RCC 7860 (cell line): ENCODE measurements around the gene ATG9B.

Experiments used
- DNase-seq: peaks from one replicate; pipeline ENCODE4 v3.0.0-alpha.2; 2015; ENCODE audit warnings: low spot score
- FAIRE-seq: peaks from 2 replicates; lab custom pipeline; 2012; peaks lifted over from hg19 to GRCh38; lab: Jason Lieb, UNC

The ATG9B gene, protein sequence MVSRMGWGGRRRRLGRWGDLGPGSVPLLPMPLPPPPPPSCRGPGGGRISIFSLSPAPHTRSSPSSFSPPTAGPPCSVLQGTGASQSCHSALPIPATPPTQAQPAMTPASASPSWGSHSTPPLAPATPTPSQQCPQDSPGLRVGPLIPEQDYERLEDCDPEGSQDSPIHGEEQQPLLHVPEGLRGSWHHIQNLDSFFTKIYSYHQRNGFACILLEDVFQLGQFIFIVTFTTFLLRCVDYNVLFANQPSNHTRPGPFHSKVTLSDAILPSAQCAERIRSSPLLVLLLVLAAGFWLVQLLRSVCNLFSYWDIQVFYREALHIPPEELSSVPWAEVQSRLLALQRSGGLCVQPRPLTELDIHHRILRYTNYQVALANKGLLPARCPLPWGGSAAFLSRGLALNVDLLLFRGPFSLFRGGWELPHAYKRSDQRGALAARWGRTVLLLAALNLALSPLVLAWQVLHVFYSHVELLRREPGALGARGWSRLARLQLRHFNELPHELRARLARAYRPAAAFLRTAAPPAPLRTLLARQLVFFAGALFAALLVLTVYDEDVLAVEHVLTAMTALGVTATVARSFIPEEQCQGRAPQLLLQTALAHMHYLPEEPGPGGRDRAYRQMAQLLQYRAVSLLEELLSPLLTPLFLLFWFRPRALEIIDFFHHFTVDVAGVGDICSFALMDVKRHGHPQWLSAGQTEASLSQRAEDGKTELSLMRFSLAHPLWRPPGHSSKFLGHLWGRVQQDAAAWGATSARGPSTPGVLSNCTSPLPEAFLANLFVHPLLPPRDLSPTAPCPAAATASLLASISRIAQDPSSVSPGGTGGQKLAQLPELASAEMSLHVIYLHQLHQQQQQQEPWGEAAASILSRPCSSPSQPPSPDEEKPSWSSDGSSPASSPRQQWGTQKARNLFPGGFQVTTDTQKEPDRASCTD

DNA sequence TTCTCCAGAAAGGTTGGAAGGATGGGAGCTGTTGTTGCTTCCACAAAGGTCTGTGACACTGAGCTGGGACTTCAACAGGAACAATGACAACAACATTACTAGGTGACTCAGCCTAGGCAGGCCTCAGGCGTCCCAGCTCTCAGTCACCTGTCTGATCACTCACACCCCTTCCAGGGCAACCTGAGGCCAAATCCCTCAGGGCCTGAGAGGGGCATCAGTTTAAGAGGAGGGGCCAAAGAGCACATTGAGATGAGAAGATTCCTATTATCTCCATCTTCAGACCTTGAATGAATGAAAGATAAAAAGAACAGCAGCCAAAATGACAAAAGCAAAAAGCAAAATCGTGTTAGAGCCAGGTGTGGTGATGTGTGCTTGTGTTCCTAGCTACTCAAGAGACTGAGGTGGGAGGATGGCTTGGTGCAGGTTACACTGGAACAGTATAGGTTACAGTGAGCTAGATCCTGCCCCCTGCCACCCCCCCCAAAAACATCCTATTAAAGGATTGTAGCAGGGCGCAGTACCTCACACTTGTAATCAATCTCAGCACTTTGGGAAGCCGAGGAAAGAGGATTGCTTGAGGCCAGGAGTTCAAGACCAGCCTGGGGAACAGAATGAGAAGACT is at the start of gene ATG9B:
ATG9B (minus strand) TSS at position 60 of the 622 bp plus-strand sequence. CDS start 71 bp downstream, outside the sequence.
- FAIRE-seq, result no peak
- no peak for DNase-seq

DNA sequence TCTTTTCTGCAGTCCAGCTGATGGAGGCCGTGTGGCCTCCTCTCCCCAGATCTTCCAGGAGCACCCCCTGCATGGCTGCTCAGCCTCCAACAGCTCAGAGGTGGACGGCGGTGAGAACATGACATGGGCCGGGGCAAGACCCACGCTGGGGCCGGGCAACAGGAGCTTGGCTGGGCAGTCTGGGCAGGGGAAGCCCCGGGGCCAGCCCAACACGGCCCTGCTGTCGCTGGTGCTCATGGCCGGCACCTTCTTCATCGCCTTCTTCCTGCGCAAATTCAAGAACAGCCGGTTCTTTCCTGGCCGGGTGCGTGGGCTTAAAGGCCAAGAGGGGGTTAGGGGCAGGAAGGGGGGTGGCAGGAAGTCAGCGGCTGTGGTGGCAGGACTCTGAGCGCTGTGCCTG is 49.7 kb upstream of the ATG9B start:
- no peak for FAIRE-seq

DNA sequence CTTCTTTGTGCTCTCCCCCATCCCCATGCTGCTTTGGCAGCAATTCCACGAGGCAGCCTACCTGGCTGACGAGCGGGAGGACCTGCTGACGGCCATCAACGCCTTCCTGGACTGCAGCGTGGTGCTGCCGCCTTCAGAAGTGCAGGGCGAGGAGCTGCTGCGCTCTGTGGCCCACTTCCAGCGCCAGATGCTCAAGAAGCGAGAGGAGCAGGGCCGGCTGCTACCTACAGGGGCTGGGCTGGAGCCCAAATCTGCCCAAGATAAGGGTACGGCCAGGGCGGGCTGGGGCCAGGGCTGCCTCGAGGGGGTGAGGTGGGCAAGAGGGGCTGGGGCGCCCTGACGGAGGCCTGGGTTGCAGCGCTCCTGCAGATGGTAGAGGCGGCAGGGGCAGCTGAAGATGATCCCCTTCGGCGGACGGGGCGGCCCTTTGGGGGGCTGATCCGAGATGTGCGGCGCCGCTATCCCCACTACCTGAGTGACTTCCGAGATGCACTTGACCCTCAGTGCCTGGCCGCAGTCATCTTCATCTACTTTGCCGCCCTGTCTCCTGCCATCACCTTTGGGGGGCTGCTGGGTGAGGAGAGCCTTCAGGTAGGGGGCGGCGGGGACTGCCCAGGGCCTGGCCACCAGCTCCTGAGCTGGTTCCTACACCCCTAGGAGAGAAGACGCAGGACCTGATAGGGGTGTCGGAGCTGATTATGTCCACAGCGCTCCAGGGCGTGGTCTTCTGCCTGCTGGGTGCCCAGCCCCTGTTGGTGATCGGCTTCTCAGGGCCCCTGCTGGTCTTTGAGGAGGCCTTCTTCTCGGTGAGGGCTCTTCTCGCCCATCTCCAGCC is 47.0 kb upstream of the ATG9B start:
- FAIRE-seq (no peak), DNase-seq (no peak)

More for the DNA sequence above, 49.7 kb upstream of the ATG9B start:
- DNase-seq, result no peak

DNA sequence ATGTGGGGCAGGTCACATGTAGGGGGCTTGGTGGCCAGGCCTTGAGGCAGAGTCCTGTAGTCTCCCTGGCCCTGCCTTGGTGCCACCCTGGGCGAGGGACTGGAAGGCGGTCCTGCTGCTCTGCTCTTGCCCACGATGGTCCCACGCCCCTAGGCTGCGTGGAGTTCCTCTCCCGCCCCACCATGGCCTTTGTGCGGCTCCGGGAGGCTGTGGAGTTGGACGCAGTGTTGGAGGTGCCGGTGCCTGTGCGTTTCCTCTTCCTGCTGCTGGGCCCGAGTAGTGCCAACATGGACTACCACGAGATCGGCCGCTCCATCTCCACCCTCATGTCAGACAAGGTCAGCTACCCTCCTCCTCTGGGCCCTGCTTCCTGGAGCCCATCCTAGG is 46.3 kb upstream of the ATG9B start:
- DNase-seq (no peak), FAIRE-seq (no peak)

DNA sequence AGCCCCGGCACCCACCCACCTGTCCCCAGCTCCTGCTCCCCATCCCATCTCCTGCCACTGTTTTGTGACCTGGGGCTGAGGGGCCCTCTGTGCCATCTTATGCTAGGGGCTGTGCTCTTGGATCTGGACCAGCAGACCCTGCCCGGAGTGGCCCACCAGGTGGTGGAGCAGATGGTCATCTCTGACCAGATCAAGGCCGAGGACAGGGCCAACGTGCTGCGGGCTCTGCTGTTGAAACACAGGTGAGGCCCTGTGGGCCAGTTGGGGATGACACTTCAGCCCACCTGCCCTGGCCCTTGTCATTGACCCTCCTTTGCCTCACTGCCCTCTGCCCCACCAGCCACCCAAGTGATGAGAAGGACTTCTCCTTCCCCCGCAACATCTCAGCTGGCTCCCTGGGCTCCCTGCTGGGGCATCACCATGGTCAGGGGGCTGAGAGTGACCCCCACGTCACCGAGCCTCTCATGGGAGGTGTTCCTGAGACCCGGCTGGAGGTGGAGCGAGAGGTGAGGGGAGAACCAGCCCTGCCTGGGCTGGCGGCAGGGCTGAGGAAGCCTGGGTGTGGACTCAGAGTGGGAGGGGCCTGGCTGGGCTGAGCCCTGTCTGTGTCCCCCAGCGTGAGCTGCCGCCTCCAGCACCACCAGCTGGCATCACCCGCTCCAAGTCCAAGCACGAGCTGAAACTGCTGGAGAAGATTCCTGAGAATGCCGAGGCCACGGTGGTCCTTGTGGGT is 45.7 kb upstream of the ATG9B start:
- FAIRE-seq (no peak), DNase-seq (no peak)

DNA sequence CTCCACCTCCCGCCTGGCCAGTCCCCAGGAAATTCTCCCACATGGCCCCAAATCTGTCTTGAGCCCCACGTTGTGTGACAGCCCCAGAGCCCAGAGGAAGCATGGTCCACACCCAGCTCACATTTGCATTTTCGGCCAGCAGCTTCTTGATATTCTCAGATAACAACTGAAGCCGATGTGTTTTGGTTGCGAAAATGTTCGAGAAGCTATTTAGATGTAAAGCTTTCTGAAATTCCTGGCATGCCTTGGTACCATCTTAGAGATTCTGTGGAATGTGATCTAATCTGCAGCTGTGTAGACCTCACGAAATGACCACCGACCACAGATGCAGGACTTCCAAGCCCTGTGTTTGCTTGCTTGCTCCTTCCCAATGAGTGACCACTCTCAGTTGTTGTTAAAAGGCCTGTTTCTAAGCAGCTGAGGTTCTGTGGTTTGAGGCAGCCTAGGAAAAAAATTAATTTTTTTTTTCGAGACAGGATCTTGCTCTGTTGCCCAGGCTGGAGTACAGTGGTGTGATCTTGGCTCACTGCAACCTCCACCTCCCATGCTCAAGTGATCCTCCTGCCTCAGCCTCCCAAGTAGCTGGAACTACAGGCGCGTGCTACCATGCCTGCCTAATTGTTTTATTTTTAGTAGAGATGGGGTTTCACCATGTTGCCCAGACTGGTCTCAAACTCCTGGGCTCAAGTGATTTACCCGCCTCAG is 43.9 kb upstream of the ATG9B start:
- no peak for FAIRE-seq
- DNase-seq, result no peak

DNA sequence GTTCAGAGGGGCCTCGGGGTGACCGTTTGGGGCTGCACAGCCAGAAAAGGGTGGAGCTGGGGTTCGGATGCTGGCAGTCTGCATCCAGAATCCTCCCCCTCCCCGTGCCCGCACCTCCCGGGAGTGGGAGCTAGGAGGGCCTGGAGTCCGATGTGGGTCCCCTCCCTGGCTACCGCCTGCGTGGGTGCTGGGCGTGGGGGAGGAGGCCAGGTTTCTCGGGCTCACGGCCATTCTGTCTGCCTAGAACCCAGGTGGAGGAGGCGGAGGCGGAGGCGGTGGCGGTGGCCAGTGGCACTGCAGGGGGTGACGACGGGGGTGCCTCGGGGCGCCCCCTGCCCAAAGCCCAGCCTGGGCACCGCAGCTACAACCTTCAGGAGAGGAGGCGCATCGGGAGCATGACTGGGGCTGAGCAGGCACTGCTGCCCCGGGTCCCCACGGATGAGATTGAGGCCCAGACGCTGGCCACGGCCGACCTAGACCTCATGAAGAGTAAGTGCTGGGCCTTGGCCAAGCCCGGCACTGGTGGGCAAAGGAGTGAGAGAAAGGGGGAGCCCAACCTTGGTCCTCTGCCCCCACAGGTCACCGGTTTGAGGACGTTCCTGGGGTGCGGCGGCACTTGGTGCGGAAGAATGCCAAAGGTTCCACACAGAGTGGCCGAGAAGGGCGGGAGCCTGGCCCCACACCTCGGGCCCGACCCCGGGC is 42.1 kb upstream of the ATG9B start:
- FAIRE-seq, result no peak
- DNase-seq, result no peak

DNA sequence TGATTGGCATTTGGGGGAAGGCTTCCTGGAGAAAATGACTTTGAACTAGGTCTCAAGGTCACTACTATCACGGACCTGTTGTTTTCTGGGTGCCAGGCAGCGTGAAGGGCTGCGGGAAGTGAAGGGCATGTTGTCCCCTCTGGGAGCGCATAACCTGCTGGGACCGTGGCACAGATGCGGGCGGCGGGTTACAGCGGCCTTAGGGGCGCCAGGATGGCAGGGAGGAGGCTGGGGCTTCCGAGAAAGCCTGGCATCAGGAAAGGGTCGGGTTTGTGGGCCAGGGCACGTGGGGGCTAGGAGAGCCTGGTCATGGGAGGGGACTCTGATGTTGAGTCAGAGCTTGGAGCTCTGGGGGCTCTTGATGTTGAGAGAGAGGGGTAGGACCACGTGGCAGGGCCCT is 41.2 kb upstream of the ATG9B start:
- FAIRE-seq (no peak), DNase-seq (no peak)

DNA sequence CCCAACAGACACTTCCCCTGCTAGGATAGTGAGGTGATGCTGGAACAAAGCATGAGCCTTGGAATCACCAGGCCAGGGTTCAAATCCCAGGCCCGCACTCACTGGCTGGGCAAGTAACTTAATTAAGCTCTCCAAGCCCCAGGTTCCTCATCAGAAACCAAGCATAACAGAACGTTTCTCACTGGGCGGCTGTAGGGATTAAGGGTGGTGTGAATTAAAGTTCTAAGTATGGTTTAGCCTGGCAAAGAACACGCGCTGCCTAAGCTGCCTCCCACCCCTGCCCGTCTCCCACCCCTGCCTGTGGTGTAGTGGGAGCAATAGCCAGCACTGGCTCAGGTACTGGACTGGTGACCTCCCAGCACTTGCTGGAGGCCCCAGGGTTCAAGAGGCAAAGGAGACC is 40.7 kb upstream of the ATG9B start:
- no peak for FAIRE-seq
- no peak for DNase-seq

DNA sequence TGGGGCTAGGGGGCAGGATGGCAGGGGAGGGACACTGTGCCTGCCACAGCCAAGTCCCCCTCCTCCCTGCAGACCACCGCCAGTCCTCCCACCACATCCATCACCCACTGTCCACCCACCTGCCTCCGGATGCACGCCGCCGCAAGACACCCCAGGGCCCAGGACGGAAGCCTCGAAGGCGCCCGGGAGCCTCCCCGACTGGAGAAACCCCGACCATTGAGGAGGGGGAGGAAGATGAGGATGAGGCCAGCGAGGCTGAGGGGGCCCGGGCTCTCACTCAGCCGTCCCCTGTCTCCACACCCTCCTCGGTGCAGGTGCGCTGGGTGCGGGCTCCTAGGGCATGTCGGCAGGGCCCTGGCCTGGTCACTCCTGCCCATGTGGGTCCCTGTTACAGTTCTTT is 40.2 kb upstream of the ATG9B start:
- DNase-seq, result no peak
- FAIRE-seq, result no peak

DNA sequence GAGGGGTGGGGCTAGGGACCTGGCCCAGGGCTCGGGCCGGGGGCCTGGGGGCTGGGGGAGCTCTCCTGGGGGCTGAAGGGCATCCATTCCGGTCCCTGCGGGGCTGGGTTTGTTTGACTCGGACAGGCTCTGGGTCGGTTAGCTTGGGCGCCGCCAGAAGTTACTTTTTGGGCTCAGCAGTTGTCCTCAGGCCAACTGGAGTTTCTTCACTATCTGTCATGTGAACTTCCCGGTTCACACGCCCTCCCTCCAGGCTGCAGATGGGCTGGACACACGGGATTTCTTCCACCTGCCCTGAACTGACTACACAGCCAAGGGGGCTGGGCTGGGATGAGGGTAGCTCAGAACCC is 38.9 kb upstream of the ATG9B start:
- FAIRE-seq (no peak), DNase-seq (peak; percentile 44)

DNA sequence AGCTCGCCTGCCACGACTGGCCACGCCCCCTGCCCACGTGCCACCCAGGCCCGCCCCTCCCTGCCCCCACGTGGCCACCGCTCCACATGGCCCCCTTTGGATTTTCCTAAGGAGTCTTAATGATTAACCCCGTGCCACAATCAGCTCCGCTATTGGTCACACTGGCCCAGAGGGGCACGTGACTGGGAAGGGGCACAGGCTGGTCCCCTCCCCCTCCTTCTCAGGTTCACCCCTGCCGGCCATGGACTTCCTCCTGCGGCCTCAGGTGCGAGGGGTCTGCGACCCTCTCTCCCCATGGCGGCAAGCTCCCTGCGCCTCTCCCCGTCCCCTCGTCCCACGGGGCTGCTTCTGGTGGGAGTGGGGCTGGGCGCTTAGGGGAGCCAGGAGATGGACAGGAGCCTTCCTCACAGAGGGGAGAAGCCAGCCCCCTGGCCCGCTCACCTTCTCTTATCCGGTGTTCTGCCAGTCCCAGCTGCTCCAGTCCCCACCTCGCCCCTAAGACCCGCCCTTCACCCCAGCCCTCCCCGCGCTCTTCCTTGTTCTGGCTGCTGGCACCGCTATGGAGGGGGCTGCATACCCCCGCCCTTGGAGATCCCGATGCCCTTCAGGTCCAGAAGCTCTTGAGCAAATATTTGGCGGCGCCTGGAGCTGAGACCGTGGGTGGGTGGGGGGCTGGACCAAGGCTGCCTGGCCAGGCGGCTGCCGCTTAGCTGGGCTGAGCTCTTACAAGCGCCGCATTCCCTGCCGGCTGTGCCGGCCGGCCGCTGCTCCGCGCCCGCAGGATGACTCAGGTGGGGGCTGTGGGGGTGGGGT is 38.3 kb upstream of the ATG9B start:
- DNase-seq, result peak; percentile 96
- FAIRE-seq, result peak; percentile 64

DNA sequence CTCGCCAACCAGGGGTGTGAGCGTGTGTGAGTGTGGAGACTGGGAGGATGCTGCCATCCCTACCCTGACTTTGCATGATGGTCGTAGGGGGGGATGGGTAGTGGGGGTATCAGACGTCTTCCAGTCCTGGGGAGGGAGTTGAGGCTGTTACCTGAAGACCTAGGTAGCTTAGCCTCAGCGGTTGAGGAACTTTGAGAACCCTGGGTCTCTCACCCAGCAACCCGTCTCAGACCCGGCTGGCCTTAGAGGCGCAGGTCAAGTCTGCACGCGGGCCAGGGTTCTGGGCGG is 37.8 kb upstream of the ATG9B start:
- FAIRE-seq, result no peak
- no peak for DNase-seq

DNA sequence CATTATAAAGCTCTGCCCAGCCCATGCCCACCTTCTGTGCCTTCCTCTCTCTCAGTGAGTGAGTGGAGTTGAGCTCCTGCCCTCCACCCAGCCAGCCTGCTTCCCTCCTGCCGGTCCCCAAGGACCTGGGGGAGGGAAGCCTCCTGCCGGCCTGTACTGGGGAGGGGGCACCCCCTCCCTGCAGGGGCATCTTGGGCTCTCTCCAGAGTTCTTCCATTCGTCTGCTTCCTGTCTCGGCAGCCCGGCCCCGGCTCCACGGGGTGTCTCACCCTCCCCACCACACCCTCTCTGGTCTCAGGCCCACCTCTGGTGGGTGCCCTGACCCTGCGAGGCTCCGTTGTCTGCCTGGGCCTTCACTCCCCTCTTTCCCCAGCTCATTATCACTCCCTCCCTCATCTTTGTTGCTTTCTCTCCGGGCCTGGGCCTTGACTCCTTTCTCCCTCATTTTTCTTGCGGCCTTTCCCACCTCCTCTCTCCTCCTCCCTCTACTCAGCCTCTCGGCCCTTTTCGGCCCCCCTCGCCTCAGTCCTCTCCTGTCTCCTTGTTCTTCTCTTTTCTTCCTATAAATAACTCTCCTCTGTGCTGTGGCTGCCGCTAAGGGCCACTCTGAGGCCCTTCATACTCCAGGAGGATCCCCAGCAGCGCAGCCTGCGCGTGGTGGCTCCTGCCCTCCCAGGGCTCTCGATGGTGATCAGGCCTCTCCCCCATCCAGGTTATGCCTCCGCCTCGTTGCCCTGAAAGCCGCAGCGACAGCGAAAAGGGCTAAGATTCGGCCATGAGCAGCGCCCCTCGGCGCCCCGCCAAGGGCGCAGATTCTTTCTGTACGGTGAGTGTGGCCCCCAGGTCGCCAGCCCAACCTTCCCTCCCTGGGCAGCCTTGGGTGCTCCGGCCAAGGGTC is 37.2 kb upstream of the ATG9B start:
- DNase-seq (no peak), FAIRE-seq (no peak)

DNA sequence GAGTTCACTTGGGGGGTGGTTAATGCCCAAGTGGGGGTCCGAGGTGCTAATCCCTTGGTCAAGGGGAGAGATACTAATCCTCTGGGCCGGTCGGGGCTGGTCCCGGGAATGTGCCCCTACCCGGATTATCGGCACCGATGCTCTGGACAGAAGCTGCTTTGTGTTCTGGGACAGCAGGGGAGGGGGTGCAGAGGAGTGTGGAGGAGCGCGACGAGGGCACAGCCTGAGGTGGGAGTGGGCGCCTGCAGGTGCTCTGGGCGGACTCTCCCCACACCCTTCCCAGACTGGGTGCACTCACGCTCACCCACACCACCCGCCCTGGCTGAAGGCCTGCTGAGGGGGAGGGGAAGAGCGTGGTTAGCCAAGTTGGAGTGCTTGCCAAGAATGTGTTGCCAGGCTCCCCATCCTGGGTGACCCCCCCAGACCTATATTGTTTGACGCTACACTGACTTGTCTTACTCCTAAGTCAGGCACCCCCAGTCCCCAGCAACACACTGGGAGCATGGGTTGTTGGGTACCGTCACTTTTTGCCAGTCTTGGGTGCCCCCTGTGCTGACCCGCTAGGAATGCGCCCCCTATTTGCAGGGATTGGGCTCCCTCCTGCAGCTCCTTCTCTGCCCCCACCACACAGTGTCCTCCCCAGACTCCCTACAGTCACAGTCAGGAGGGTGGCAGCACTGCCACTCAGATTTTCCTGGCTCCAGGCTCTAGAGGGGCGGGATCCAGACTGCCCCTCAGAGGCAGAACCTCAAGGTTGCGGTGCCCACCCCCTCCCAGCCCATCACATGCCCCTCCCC is 36.3 kb upstream of the ATG9B start:
- peak; percentile 91 for DNase-seq
- peak; percentile 64 for FAIRE-seq

DNA sequence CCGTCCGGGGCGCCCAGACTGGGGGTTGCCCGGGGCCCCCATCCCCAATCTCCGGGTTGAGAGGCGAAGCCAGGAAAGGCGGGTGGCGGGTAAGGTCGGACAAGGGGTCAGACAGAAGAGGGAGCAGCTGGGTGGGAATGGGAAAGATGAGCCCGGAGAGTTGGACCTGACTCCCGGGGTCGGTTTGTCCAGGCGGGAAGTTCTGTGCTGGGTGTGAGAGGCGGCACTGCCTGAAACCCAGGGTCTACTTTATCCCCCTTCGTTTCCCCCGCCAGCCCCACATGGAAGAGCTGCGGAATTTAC is 35.8 kb upstream of the ATG9B start:
- no peak for DNase-seq

More for the DNA sequence above, 35.8 kb upstream of the ATG9B start:
- FAIRE-seq, result no peak
